H1 (cell line): ENCODE results near the gene HOXB13. TPM values are rescaled to one million over a fixed set of nuclear protein-coding genes. Genes with fewer than 3 reads are reported as not detected.

ENCODE experiments used
- CTCF ChIA-PET: fragments of 300-600 bp; sonication (Branson Sonifier 250); formaldehyde crosslinking; loops from one replicate; lab custom pipeline; 2021; ENCODE audit not compliant: partially characterized antibody; lab: Charles Lee
- POLR2A ChIA-PET: fragments of 300-600 bp; sonication (Branson Sonifier 250); formaldehyde crosslinking; loops from one replicate; lab custom pipeline; 2021; ENCODE audit warnings: inconsistent platforms; ENCODE audit not compliant: partially characterized antibody; lab: Charles Lee
- DNase-seq, 2 experiments: peaks; one replicate each; pipeline versions ENCODE4 v3.0.0 to v3.0.0-alpha.2; 2010 to 2022; ENCODE audit warnings: low spot score in 2 of 2, low read depth in 1 of 2, mixed read lengths in 1 of 2
- FAIRE-seq: peaks from 2 replicates; lab custom pipeline; 2011; peaks lifted over from hg19 to GRCh38; lab: Jason Lieb, UNC
- H2AFZ ChIP-seq: 2 replicates; pipeline ENCODE4 v1.8.1; 2012; ENCODE audit warnings: low read length, inconsistent platforms
- H2AK5ac ChIP-seq: 2 replicates; pipeline ENCODE4 v1.6.1; 2013; ENCODE audit warnings: low read depth, low read length
- H2BK120ac ChIP-seq: replicated peaks from 2 replicates; pipeline ENCODE3; 2013; ENCODE audit warnings: low read depth, low read length, inconsistent platforms
- H2BK12ac ChIP-seq: 2 replicates; pipeline ENCODE4 v1.6.1; 2013; ENCODE audit warnings: low read depth, low read length
- H2BK15ac ChIP-seq: 2 replicates; pipeline ENCODE4 v1.6.1; 2013; ENCODE audit warnings: low read length
- H2BK20ac ChIP-seq: 2 replicates; pipeline ENCODE4 v1.6.1; 2013; ENCODE audit warnings: low read length
- H2BK5ac ChIP-seq: 2 replicates; pipeline ENCODE4 v1.6.1; 2013; ENCODE audit warnings: low read depth, low read length
- H3K14ac ChIP-seq: 2 replicates; pipeline ENCODE4 v1.6.1; 2013; ENCODE audit warnings: inconsistent platforms; ENCODE audit not compliant: insufficient read length
- H3K18ac ChIP-seq: 2 replicates; pipeline ENCODE4 v1.6.1; 2013; ENCODE audit warnings: low read length; ENCODE audit errors: extremely low read depth
- H3K23ac ChIP-seq: 2 replicates; pipeline ENCODE4 v1.6.1; 2013; ENCODE audit warnings: inconsistent platforms; ENCODE audit not compliant: insufficient read length
- H3K23me2 ChIP-seq: 2 replicates; pipeline ENCODE4 v1.6.1; 2013; ENCODE audit warnings: low read depth, low read length
- H3K27ac ChIP-seq: 2 replicates; pipeline ENCODE4 v1.6.1; 2011; ENCODE audit warnings: low read depth, low read length, inconsistent platforms
- H3K27me3 ChIP-seq, 4 experiments: replicated peaks in 1 of 4; 1 replicate in 1 of 4; 2 replicates in 3 of 4; pipeline versions ENCODE4 v1.6.1 to v1.8.1; 2011 to 2013; ENCODE audit warnings: low read length in 3 of 4, mild to moderate bottlenecking in 3 of 4, inconsistent platforms in 2 of 4, mixed read lengths in 2 of 4, moderate library complexity in 1 of 4; ENCODE audit not compliant: control insufficient read depth in 3 of 4, insufficient read depth in 3 of 4; ENCODE audit errors: extremely low read depth in 1 of 4
- H3K36me3 ChIP-seq, 4 experiments: 2 replicates each; pipeline versions ENCODE4 v1.6.1 to v1.8.1; 2011 to 2013; ENCODE audit warnings: mild to moderate bottlenecking in 4 of 4, low read length in 3 of 4, moderate library complexity in 2 of 4, control low read depth in 1 of 4, inconsistent platforms in 1 of 4; ENCODE audit not compliant: insufficient read depth in 4 of 4, control insufficient read depth in 2 of 4
- H3K4ac ChIP-seq: replicated peaks from 2 replicates; pipeline ENCODE3; 2013; ENCODE audit warnings: low read length, low read depth, mixed read lengths, inconsistent platforms; ENCODE audit not compliant: insufficient read length
- H3K4me1 ChIP-seq, 4 experiments: replicated peaks in 1 of 4; 1 replicate in 1 of 4; 2 replicates in 3 of 4; pipeline versions ENCODE4 v1.6.1 to v1.8.1; 2011 to 2013; ENCODE audit warnings: low read length in 3 of 4, inconsistent platforms in 2 of 4, mixed read lengths in 1 of 4; ENCODE audit not compliant: insufficient read depth in 4 of 4, control insufficient read depth in 3 of 4
- H3K4me2 ChIP-seq, 2 experiments: 2 replicates each; pipeline versions ENCODE4 v1.6.1 to v1.8.1; 2011 to 2013; ENCODE audit warnings: low read depth in 2 of 2, low read length in 2 of 2, control low read depth in 1 of 2, inconsistent platforms in 1 of 2, mild to moderate bottlenecking in 1 of 2; ENCODE audit not compliant: insufficient read depth in 1 of 2
- H3K4me3 ChIP-seq, 4 experiments: fragments of 200-600, 300-600 bp in 1 of 4; sonication (generic), shearing (Covaris generic), sonication (Bioruptor Twin) in 1 of 4; 2 replicates each; pipeline versions ENCODE4 v1.5.1 to v1.8.1; 2011 to 2016; ENCODE audit warnings: low read length in 4 of 4, low read depth in 3 of 4, control low read depth in 2 of 4, inconsistent platforms in 2 of 4, mild to moderate bottlenecking in 2 of 4, mixed read lengths in 1 of 4, moderate library complexity in 1 of 4; ENCODE audit not compliant: insufficient read depth in 2 of 4; ENCODE audit errors: extremely low read depth in 1 of 4
- H3K56ac ChIP-seq: replicated peaks from 2 replicates; pipeline ENCODE3; 2013; ENCODE audit warnings: low read depth, mild to moderate bottlenecking, mixed read lengths, low read length, inconsistent platforms; ENCODE audit not compliant: insufficient read length
- H3K79me1 ChIP-seq: 2 replicates; pipeline ENCODE4 v1.6.1; 2013; ENCODE audit warnings: low read depth, low read length, control low read depth
- H3K79me2 ChIP-seq, 2 experiments: 2 replicates each; pipeline versions ENCODE4 v1.6.1 to v1.8.1; 2012 to 2013; ENCODE audit warnings: low read length in 2 of 2, mild to moderate bottlenecking in 2 of 2, inconsistent platforms in 1 of 2; ENCODE audit not compliant: insufficient read depth in 2 of 2, control insufficient read depth in 1 of 2
- H3K9ac ChIP-seq, 4 experiments: replicated peaks in 1 of 4; 1 replicate in 1 of 4; 2 replicates in 3 of 4; pipeline versions ENCODE4 v1.6.1 to v1.8.1; 2011 to 2013; ENCODE audit warnings: low read depth in 3 of 4, low read length in 3 of 4, control low read depth in 2 of 4, mild to moderate bottlenecking in 2 of 4, moderate library complexity in 2 of 4, inconsistent platforms in 1 of 4; ENCODE audit errors: extremely low read depth in 1 of 4
- H3K9me3 ChIP-seq, 2 experiments: 2 replicates each; pipeline versions ENCODE4 v1.6.1 to v1.8.1; 2012 to 2013; ENCODE audit warnings: mild to moderate bottlenecking in 2 of 2, moderate library complexity in 2 of 2, control low read depth in 1 of 2, inconsistent platforms in 1 of 2, low read depth in 1 of 2, low read length in 1 of 2, mixed read lengths in 1 of 2; ENCODE audit not compliant: insufficient read depth in 2 of 2
- H4K20me1 ChIP-seq, 2 experiments: replicated peaks in 1 of 2; 2 replicates each; pipeline versions ENCODE3 to v1.8.1; 2011 to 2013; ENCODE audit warnings: inconsistent platforms in 2 of 2, low read length in 2 of 2, mild to moderate bottlenecking in 1 of 2; ENCODE audit not compliant: insufficient read depth in 2 of 2, control insufficient read depth in 1 of 2
- H4K5ac ChIP-seq: 2 replicates; pipeline ENCODE4 v1.6.1; 2013; ENCODE audit warnings: low read length, low read depth, mixed read lengths, inconsistent platforms; ENCODE audit not compliant: insufficient read length
- H4K8ac ChIP-seq: 2 replicates; pipeline ENCODE4 v1.8.0; 2013; ENCODE audit warnings: mild to moderate bottlenecking, moderate library complexity, low read length, inconsistent platforms; ENCODE audit not compliant: insufficient read depth; ENCODE audit errors: extremely low read depth
- H4K91ac ChIP-seq: replicated peaks from 2 replicates; pipeline ENCODE3; 2013; ENCODE audit warnings: low read length, mixed read lengths, inconsistent platforms; ENCODE audit not compliant: insufficient read length
- RNF2 ChIP-seq: fragments of 200-900, 300-1000 bp; sonication (generic); IDR thresholded peaks from 2 replicates; pipeline ENCODE4 v1.7.1; 2016; ENCODE audit warnings: borderline replicate concordance, low read depth, mild to moderate bottlenecking, antibody characterized with exemption, low read length; ENCODE audit not compliant: poor library complexity, severe bottlenecking; ENCODE audit errors: missing control alignments
- SP4 ChIP-seq: IDR thresholded peaks from 2 replicates; pipeline ENCODE4 v1.6.1; 2012; ENCODE audit warnings: low read length, inconsistent platforms
- YY1 ChIP-seq: IDR thresholded peaks from 2 replicates; pipeline ENCODE4 v1.6.1; 2011; ENCODE audit warnings: low read depth, mild to moderate bottlenecking, low read length
- WGBS, 2 experiments: shearing (Covaris generic) in 1 of 2; methylation state at CpG; one replicate each; pipeline versions ENCODE4 v1.1.6 to v1.1.7; 2013 to 2015; ENCODE audit warnings: low lambda C conversion rate in 2 of 2, mixed read lengths in 2 of 2, inconsistent platforms in 1 of 2, low coverage in 1 of 2, missing lambda C conversion rate in 1 of 2; ENCODE audit not compliant: insufficient replicate concordance in 2 of 2, insufficient coverage in 1 of 2, insufficient read length in 1 of 2; ENCODE audit errors: extremely low coverage in 1 of 2, missing lambda C conversion rate in 1 of 2; 5-methylcytosine and 5-hydroxymethylcytosine counted together
- polyA plus RNA-seq, 7 experiments: library from polyadenylated mRNA; depleted of rRNA in 3 of 7; stranded (reverse) in 5 of 7; unstranded in 2 of 7; fragments of >200 nt in 5 of 7; fragments of 200-250 nt in 2 of 7; gene quantifications; 1 replicate in 5 of 7; 2 replicates in 1 of 7; 4 replicates in 1 of 7; pipeline versions ENCODE4 v1.2.1 to v1.2.3, GENCODE V29; 2011 to 2013; ENCODE audit warnings: missing spikeins in 2 of 7, mixed read lengths in 2 of 7
- total RNA-seq: library from RNA; stranded (reverse); fragmentation: NEBNext Ultra II Directional; extraction: Animal tissue kit (Norgen Biotek cat#: 25700); gene quantifications from 2 replicates; pipeline ENCODE4 v1.2.1, GENCODE V29; 2021

Gene HOXB13
- total and polyA plus RNA-seq, 2 of the 8 experiments (the other 6 are each of a cell fraction or from before 2014, with no cell fraction given) = not detected

- Histone ChIP-seq H3K4me3 (no peak overlapping the region), H2BK20ac (no peak overlapping the region), H4K5ac (no peak overlapping the region), H4K91ac (no peak overlapping the region), H3K4me2 (no peak overlapping the region), H2AFZ (no peak overlapping the region), H3K18ac (no peak overlapping the region), H3K9me3 (no peaks in the 10 kb centered on the region), H2BK5ac (no peak overlapping the region), H3K4me1 (no peaks in the 10 kb centered on the region; a peak in 2 of 7 replicates), H3K56ac (no peak overlapping the region), H4K20me1 (peaks cover 12 to 25% of the 10 kb centered on the region in 2 experiments), H4K8ac (no peak overlapping the region), H3K27me3 (peaks cover 89 to 100% (median 100%) of the 10 kb centered on the region in 4 experiments), H2BK15ac (no peak overlapping the region), H3K4ac (no peak overlapping the region), H3K27ac (no peak overlapping the region), H3K23me2 (no peaks in the 10 kb centered on the region), H3K79me1 (no peaks in the 10 kb centered on the region), H3K36me3 (peaks cover 0 to 5% (median 0%) of the 10 kb centered on the region in 4 experiments; a peak in 1 of 8 replicates), H2AK5ac (no peak overlapping the region), H3K79me2 (no peaks in the 10 kb centered on the region)
- FAIRE-seq = no peak
- CTCF ChIA-PET = interaction anchor here (0.7 to 10.1 kb wide), 14 partner anchors 8 to 128 kb away, joined by 3 to 145 read pairs (median 4); partner anchors contain the start of genes HOXB13, PRAC1 and PRAC2
- WGBS, 2 experiments = 70% methylated on average over 4 of the region's 4 CpGs; no CpG with 5 or more reads in 1 of the 2 experiments
- no peak for TF ChIP-seq RNF2
- no peak for TF ChIP-seq YY1
- no peak for TF ChIP-seq SP4
- TF ChIP-seq, all 59 proteins: peak for 0
- H3K23ac ChIP-seq = no peak overlapping the region
- no peak overlapping the region for H3K9ac ChIP-seq
- no peak for DNase-seq
- POLR2A ChIA-PET = no interaction called here
- H2BK12ac ChIP-seq = no peak overlapping the region
- H3K14ac ChIP-seq = no peak overlapping the region
- H2BK120ac ChIP-seq = no peak overlapping the region
These were observed 8.9 kb upstream of the HOXB13 start for GRCh38 chr17:48737330-48738043.
